Fibroblast of pulmonary artery (primary cell): ENCODE results near the gene TENM4.

Experiments used
- DNase-seq: peaks from one replicate; pipeline ENCODE4 v3.0.0-alpha.2; 2010; ENCODE audit warnings: low read depth
- H3K4me3 ChIP-seq: replicated peaks from 2 replicates; pipeline ENCODE4 v1.5.1; 2011; ENCODE audit warnings: low read depth, mild to moderate bottlenecking, control low read depth, low read length, moderate library complexity
- TF ChIP-seq, protein P1 (sequence below): IDR thresholded peaks from 2 replicates; pipeline ENCODE4 v1.5.1; 2011; ENCODE audit warnings: mild to moderate bottlenecking, control low read depth, low read length, inconsistent platforms; ENCODE audit errors: missing control alignments

Gene TENM4

DNA sequence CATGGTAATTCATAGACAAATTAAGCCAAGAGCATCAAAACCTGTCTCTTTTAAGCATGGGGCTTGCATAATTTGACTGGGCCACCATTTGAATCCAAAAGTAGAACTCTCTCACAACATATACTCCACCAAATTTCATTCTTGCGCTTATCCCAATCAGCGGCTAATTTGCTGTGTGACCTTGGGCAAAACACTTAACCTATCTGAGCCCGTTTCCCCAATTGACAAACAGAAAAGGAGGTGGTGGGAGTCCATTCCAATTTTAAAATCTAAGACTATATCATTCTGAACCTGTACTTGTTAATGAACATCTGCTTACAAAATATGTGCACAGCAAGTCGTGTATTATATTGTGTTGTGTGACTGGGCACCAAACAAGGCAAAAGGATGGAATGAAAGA, 528.1 kb downstream of the TENM4 start:
- DNase-seq: no peak
- H3K4me3 ChIP-seq: no peak overlapping the region
- TF ChIP-seq, protein P1, sequence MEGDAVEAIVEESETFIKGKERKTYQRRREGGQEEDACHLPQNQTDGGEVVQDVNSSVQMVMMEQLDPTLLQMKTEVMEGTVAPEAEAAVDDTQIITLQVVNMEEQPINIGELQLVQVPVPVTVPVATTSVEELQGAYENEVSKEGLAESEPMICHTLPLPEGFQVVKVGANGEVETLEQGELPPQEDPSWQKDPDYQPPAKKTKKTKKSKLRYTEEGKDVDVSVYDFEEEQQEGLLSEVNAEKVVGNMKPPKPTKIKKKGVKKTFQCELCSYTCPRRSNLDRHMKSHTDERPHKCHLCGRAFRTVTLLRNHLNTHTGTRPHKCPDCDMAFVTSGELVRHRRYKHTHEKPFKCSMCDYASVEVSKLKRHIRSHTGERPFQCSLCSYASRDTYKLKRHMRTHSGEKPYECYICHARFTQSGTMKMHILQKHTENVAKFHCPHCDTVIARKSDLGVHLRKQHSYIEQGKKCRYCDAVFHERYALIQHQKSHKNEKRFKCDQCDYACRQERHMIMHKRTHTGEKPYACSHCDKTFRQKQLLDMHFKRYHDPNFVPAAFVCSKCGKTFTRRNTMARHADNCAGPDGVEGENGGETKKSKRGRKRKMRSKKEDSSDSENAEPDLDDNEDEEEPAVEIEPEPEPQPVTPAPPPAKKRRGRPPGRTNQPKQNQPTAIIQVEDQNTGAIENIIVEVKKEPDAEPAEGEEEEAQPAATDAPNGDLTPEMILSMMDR: no peak

DNA sequence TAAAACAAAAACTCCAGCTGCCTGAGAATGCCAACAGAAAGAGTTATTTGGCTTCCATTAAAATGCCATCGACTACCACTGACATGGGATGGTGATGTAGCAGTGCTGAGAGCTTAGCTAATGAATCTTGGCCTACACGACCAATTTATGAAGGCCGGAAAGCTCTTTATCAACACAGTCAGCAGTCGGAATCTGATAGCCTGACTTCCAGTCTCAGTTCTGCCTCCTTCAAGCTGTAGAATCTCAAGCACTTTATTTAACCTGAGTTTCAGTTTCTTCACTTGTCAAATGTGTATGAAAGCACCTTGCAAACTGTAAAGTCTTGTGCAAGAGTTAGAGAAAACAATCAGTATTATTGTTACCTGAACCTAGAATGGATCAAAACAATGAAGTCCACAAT, 530.5 kb downstream of the TENM4 start:
- TF ChIP-seq, protein P1: no peak
- no peak for DNase-seq
- no peak overlapping the region for H3K4me3 ChIP-seq

DNA sequence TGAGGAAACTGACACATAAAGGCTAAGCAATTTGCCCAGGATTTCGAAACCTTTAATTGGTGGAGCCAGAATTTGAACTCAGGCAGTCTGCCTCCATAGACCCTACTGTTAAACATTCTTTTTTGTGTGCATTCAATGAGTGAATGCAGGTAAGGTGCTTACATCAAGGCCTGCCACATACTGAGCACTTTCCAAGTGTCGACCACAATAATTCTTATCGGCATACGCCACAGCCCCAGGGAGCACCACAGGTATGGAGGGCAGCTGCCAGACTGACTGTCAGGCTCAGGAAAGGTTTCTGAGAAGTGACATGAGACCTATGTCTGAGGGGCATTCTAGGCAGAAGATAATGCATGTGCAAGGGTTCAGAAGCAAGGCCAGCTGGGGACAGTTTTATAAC, 531.4 kb downstream of the TENM4 start:
- no peak for DNase-seq
- TF ChIP-seq, protein P1: no peak
- no peak overlapping the region for H3K4me3 ChIP-seq

DNA sequence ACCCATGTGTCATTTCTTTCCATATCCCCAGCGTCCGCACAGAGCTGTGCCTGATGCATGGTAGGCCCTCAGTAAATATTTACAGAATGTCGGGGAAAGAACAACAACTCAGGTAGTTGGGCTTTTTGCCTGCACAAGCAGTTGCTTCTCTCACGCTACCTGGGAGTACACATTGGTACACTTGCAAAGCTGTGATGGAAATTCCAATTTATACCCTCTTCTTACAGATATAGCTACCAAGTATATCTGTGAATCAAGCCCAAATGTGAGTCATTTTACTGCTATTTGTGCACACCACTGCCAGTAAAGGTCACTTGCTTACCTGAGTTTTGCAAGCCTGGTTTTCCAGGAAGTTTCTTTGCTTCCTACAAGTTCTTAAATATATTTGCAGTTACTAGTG, 533.2 kb downstream of the TENM4 start:
- TF ChIP-seq, protein P1: no peak
- no peak overlapping the region for H3K4me3 ChIP-seq
- DNase-seq: no peak

DNA sequence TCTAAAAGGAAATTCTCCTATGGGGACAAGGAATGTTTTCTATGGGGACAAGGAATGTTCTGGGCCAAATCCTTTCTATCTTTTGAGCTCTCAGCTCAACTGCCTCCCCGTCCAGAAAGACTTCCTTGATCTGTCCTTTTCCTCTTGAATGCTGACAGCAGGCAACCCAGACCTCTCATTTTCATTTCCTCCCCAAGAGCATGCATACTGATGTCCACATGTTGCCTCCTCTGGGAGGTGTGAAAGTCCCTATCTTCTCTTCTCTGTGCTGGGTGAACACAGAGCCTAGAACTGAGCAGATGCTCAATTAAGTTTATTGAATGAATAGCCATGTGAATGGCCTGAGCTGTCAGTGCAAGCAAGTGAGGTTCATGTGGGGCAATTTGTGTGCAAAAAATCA, 534.3 kb downstream of the TENM4 start:
- TF ChIP-seq, protein P1: no peak
- no peak for DNase-seq
- H3K4me3 ChIP-seq: no peak overlapping the region

DNA sequence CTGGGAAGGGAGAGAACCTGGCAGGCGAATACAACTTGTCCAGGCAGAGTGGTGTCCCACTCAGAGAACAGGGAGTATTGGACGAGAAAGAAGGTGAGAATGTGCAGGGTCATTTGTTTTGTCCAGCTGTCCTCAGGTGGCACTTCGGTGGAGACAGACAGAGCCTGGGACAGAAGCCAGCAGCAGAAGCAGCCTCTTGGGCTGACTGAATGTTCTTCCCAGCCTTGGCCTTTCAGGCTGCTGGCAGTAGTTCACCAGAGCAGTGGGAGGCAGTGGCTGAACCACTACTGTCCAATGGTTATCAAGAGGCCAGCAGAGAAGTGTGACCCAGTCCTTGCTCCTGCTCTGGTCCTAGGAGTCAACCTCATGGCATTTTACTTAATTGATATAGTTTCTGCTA, 535.1 kb downstream of the TENM4 start:
- TF ChIP-seq, protein P1: no peak
- no peak for DNase-seq
- no peak overlapping the region for H3K4me3 ChIP-seq

DNA sequence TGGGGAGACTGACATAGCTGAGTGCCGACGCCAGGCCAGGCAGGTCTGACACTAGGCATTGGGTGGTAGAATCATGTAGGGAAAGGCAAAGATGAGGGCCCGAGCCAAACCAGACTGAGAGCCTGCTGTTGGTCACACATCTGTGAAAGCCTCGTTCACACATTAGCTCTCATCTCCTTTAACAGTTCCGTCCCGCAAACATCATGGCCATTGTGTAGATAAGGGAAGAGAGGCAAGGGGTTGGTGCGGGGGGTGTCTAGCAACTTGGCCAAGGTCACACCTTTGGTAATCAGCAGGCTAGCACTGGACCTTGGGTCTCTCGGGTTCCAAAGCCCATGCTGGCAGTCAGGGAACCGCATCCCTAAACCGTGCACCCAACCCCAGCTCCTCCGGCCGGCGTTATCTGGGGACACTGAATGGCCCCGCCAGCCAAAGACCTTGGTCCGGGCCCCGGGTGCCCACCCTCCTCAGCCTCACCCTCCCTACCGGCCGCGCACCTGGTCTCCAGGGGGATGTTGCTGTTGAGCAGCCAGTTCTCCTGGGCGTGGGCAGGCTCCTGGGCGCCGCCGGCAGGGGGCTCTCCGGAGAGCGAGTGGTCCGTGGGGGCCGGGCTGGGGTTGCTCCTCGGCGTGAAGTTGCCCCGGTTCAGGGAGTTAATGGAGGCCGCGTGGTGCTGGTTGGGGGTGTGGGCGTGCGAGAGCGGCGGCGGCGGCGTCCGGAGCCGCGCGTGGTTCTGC, 537.9 kb downstream of the TENM4 start:
- TF ChIP-seq, protein P1: no peak
- DNase-seq: no peak
- H3K4me3 ChIP-seq: no peak overlapping the region
